ENCODE data around the gene MRPL53.

The MRPL53 gene

GRCh38 chr2:74507145-74507925 is 34.9 kb upstream of the MRPL53 start, which contains the start of gene PCGF1:
PCGF1 (minus strand) TSS chr2:74507695; CDS start chr2:74507668, 27 bp downstream.
- ChIA-PET POLR2A (ENCODE audit: low non-redundant PET) (interaction anchor here (1.0 kb wide), 1 partner anchor 9 kb away, joined by 3 read pairs; no protein-coding TSS in a partner anchor), CTCF (interaction anchor here (0.6 to 1.7 kb wide), 10 partner anchors 11 to 248 kb away, joined by 3 to 7 read pairs (median 4); partner anchors contain the start of genes CCDC142, DQX1, MRPL53 and TTC31)
- TF ChIP-seq, protein P1, sequence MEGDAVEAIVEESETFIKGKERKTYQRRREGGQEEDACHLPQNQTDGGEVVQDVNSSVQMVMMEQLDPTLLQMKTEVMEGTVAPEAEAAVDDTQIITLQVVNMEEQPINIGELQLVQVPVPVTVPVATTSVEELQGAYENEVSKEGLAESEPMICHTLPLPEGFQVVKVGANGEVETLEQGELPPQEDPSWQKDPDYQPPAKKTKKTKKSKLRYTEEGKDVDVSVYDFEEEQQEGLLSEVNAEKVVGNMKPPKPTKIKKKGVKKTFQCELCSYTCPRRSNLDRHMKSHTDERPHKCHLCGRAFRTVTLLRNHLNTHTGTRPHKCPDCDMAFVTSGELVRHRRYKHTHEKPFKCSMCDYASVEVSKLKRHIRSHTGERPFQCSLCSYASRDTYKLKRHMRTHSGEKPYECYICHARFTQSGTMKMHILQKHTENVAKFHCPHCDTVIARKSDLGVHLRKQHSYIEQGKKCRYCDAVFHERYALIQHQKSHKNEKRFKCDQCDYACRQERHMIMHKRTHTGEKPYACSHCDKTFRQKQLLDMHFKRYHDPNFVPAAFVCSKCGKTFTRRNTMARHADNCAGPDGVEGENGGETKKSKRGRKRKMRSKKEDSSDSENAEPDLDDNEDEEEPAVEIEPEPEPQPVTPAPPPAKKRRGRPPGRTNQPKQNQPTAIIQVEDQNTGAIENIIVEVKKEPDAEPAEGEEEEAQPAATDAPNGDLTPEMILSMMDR (conservative IDR thresholded peaks at IDR 0.05; ENCODE audit: low read depth), result peak; percentile 55; the same call in 1 of the 2 replicates
- peak within 1 kb of the TSS; percentile 96 for H3K27ac ChIP-seq
- DNase-seq (ENCODE audit: low spot score), result peak; percentile 96

DNA sequence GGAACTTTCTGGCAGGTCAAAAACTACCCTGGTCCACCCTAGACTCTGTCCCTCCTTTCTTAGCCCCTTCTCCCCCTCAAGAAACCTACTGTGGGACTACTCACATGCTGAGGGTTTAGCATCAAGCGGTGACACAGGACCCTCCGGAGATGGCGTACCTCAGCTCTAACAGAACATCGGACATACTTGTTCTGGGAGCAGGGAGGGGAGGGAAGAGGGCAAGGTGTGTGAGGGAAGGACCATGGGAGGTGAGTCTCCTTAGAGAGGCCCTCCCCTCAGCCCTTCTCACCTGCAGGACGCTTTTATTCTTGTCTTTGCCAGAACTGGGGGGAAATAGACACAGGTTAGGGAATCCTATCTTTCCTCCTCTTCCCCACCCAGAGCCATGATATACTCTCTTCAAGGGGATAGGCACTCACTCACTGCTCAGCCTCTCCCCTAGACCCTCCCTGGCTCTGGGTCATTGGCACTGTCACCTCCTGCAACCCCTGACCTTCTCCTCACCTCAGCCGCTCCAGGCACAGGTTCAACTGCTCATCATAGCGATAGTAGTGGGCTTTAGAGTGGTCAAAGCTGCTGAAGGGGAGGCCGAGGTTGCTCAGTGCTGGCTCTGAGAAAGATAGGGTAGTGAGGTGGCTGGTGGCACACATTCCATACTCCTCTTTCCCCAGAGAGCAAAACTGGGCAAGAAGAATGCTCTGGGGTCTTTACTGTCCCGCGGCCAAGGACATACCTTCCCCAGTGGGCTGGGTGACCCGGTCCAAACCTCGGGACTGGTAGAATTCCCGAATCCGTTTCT is 33.2 kb upstream of the MRPL53 start:
- ChIA-PET POLR2A (ENCODE audit: low non-redundant PET) (no interaction called here), CTCF (interaction anchor here (1.3 kb wide), 1 partner anchor 20 kb away, joined by 5 read pairs; the partner anchor contains the start of gene DQX1)

DNA sequence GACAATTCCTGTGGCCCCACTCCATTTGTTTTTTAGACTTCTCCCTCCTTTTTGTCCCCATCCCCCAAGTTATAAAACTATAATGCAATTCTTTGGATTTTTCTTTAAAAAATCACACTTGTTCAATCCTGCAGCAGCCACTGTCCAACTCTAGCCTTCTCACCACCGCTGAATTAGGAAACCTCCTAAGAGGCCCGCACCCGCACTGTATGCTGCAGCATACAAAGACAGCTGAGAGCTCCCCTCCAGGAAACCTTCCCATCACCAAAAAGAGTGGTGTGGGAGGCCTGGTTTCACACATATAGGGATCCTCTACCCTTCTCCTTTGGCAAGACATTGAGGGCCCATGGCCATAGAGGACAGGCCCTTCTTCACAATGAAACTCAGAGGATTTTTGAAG is 32.1 kb upstream of the MRPL53 start:
- DNase-seq (ENCODE audit: low spot score), result no peak
- peak overlapping the region; percentile 96 for H3K27ac ChIP-seq
- TF ChIP-seq, protein P1 (conservative IDR thresholded peaks at IDR 0.05; ENCODE audit: low read depth), result no peak
- ChIA-PET CTCF (interaction anchor here (1.9 kb wide), 1 partner anchor 22 kb away, joined by 7 read pairs; the partner anchor contains the start of genes CCDC142 and TTC31), POLR2A (ENCODE audit: low non-redundant PET) (interaction anchor here (0.6 kb wide), 1 partner anchor 33 kb away, joined by 6 read pairs; no protein-coding TSS in a partner anchor)

More for the DNA sequence above, 33.2 kb upstream of the MRPL53 start:
- TF ChIP-seq, protein P1 (conservative IDR thresholded peaks at IDR 0.05; ENCODE audit: low read depth), result no peak
- no peak for DNase-seq (ENCODE audit: low spot score)
- peak overlapping the region; percentile 96 for H3K27ac ChIP-seq

DNA sequence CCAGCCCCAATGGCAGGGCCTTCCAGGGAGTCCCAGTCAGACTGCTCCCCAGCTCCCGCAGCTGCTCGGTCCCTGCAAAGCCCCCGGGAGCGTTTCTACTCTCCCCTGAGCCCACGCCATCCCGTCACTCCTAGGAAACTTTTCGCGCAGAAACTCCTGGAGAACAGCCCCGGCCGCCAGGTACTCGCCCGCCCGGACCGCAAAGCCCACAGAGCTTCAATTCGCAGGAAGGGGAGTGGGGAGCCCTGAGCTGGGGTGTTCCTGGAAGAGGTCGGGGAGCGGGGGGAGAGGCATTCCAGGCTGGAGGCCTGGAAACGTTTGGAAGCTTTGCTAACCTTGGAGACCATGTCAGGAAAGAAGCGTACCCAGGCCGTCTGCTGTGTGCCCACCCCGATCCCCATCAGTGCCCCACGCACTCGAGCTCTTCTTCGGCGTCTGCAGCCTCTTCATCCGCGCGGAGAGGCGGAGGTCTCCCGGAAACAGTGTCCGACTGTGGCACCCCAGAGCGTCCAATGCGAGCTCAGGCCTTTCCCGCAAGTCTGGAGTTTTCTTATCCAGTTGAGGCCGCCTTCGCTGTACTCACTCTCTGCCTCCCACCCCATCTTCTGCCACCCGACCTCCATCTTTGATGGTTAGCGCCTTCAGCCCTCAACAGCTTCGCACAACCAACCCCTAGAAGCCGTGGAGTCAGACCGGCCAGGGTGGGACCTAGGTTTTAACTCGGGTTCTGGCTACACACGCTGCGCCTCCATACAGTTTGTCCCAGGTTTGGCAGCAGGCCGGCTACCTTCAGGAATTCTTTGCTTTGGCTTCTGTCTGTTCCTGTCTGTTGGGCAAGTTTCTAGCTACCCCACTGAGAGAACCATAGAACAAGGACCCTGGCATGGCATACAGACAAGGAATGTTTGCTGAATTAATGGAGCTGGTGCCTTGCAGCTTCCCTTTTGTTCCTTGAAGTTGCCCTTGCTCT is 31.3 kb upstream of the MRPL53 start:
- peak overlapping the region; percentile 96 for H3K27ac ChIP-seq
- TF ChIP-seq, protein P1 (conservative IDR thresholded peaks at IDR 0.05; ENCODE audit: low read depth), result no peak
- DNase-seq (ENCODE audit: low spot score), result no peak

GRCh38 chr2:74502720-74503505 is 30.4 kb upstream of the MRPL53 start:
- POLR2A ChIA-PET (ENCODE audit: low non-redundant PET), result interaction anchor here (0.9 to 1.0 kb wide), 3 partner anchors 19 to 26 kb away, joined by 3 to 4 read pairs (median 3); no protein-coding TSS in a partner anchor
- TF ChIP-seq, protein P1 (conservative IDR thresholded peaks at IDR 0.05; ENCODE audit: low read depth), result peak; percentile 49
- CTCF ChIA-PET, result interaction anchor here (0.6 to 1.9 kb wide), 4 partner anchors 11 to 99 kb away, joined by 3 to 7 read pairs (median 3); partner anchors contain the start of genes CCDC142 and TTC31
- H3K27ac ChIP-seq, result peak overlapping the region; percentile 96
- DNase-seq (ENCODE audit: low spot score), result peak; percentile 75

More for the DNA sequence above, 31.3 kb upstream of the MRPL53 start:
- POLR2A ChIA-PET (ENCODE audit: low non-redundant PET), result interaction anchor here (0.9 to 1.0 kb wide), 3 partner anchors 20 to 25 kb away, joined by 3 to 4 read pairs (median 3); no protein-coding TSS in a partner anchor
- CTCF ChIA-PET, result interaction anchor here (0.6 to 1.9 kb wide), 4 partner anchors 10 to 96 kb away, joined by 3 to 7 read pairs (median 3); partner anchors contain the start of genes CCDC142 and TTC31
